H9 (cell line): ENCODE data around the gene APBA2. TPM values are rescaled to one million over a fixed set of nuclear protein-coding genes. Genes with fewer than 3 reads are reported as not detected.

ENCODE experiments used
- DNase-seq: peaks from one replicate; pipeline ENCODE4 v3.0.0-alpha.2; 2017
- H2AFZ ChIP-seq: one replicate; pipeline ENCODE4 v1.6.1; 2013; ENCODE audit warnings: mild to moderate bottlenecking, low read length, control low read depth, moderate library complexity
- H2AK5ac ChIP-seq: 2 replicates; pipeline ENCODE4 v1.6.1; 2013; ENCODE audit warnings: low read length, control low read depth, mixed read lengths; ENCODE audit not compliant: insufficient read length
- H2BK120ac ChIP-seq: one replicate; pipeline ENCODE4 v1.6.1; 2013; ENCODE audit warnings: low read depth, mild to moderate bottlenecking, low read length, control low read depth, inconsistent platforms; ENCODE audit not compliant: poor library complexity, severe bottlenecking
- H2BK12ac ChIP-seq: 2 replicates; pipeline ENCODE4 v1.6.1; 2013; ENCODE audit warnings: low read length, control low read depth, mixed read lengths, low read depth; ENCODE audit not compliant: insufficient read length
- H2BK15ac ChIP-seq: 2 replicates; pipeline ENCODE4 v1.6.1; 2013; ENCODE audit warnings: low read depth, low read length, control low read depth
- H2BK20ac ChIP-seq: one replicate; pipeline ENCODE4 v1.6.1; 2013; ENCODE audit warnings: low read depth, mild to moderate bottlenecking, low read length, control low read depth, inconsistent platforms; ENCODE audit not compliant: poor library complexity, severe bottlenecking
- H2BK5ac ChIP-seq: 2 replicates; pipeline ENCODE4 v1.6.1; 2013; ENCODE audit warnings: low read length, control low read depth, mixed read lengths; ENCODE audit not compliant: insufficient read length
- H3K14ac ChIP-seq: 2 replicates; pipeline ENCODE4 v1.6.1; 2013; ENCODE audit warnings: low read length, control low read depth; ENCODE audit not compliant: insufficient read depth
- H3K18ac ChIP-seq: 2 replicates; pipeline ENCODE4 v1.6.1; 2013; ENCODE audit warnings: low read depth, mild to moderate bottlenecking, mixed read lengths, low read length, control low read depth; ENCODE audit not compliant: insufficient read length
- H3K23ac ChIP-seq: 2 replicates; pipeline ENCODE4 v1.6.1; 2013; ENCODE audit warnings: low read length, control low read depth, mixed read lengths, low read depth; ENCODE audit not compliant: insufficient read length
- H3K23me2 ChIP-seq: 2 replicates; pipeline ENCODE4 v1.6.1; 2013; ENCODE audit warnings: low read depth, mild to moderate bottlenecking, mixed read lengths, low read length, control low read depth; ENCODE audit not compliant: insufficient read length, poor library complexity, severe bottlenecking
- H3K27ac ChIP-seq: 2 replicates; pipeline ENCODE4 v1.5.1; 2013; ENCODE audit warnings: low read length, control low read depth, mixed read lengths, low read depth; ENCODE audit not compliant: insufficient read length
- H3K27me3 ChIP-seq: 2 replicates; pipeline ENCODE4 v1.6.1; 2013; ENCODE audit warnings: low read length, control low read depth, inconsistent platforms; ENCODE audit not compliant: insufficient read depth
- H3K4ac ChIP-seq: 2 replicates; pipeline ENCODE4 v1.6.1; 2013; ENCODE audit warnings: low read depth, mild to moderate bottlenecking, control low read depth, inconsistent platforms, low read length, moderate library complexity
- H3K4me1 ChIP-seq: 2 replicates; pipeline ENCODE4 v1.6.1; 2013; ENCODE audit warnings: low read length, control low read depth, inconsistent platforms; ENCODE audit not compliant: insufficient read depth
- H3K4me2 ChIP-seq: 2 replicates; pipeline ENCODE4 v1.6.1; 2013; ENCODE audit warnings: low read length, control low read depth, mixed read lengths; ENCODE audit not compliant: insufficient read length, insufficient read depth
- H3K56ac ChIP-seq: 2 replicates; pipeline ENCODE4 v1.6.1; 2013; ENCODE audit warnings: low read depth, mild to moderate bottlenecking, mixed read lengths, low read length, control low read depth; ENCODE audit not compliant: insufficient read length
- H3K79me1 ChIP-seq: 2 replicates; pipeline ENCODE4 v1.6.1; 2013; ENCODE audit warnings: low read depth, mild to moderate bottlenecking, moderate library complexity, low read length, control low read depth, inconsistent platforms; ENCODE audit not compliant: insufficient read depth, poor library complexity, severe bottlenecking
- H3K79me2 ChIP-seq: 2 replicates; pipeline ENCODE4 v1.6.1; 2013; ENCODE audit warnings: low read length, control low read depth, inconsistent platforms; ENCODE audit not compliant: insufficient read depth
- H3K9ac ChIP-seq: 2 replicates; pipeline ENCODE4 v1.6.1; 2013; ENCODE audit warnings: low read length, control low read depth, mixed read lengths; ENCODE audit not compliant: insufficient read length; ENCODE audit errors: extremely low read depth
- H3K9me3 ChIP-seq: one replicate; pipeline ENCODE4 v1.6.1; 2013; ENCODE audit warnings: low read depth, low read length, inconsistent platforms; ENCODE audit not compliant: control insufficient read depth
- H3T11ph ChIP-seq: one replicate; pipeline ENCODE4 v1.6.1; 2013; ENCODE audit warnings: mild to moderate bottlenecking, low read length, control low read depth, inconsistent platforms
- H4K20me1 ChIP-seq: one replicate; pipeline ENCODE4 v1.6.1; 2013; ENCODE audit not compliant: control insufficient read depth, insufficient read length, insufficient read depth
- H4K5ac ChIP-seq: 2 replicates; pipeline ENCODE4 v1.6.1; 2013; ENCODE audit warnings: low read depth, mild to moderate bottlenecking, mixed read lengths, low read length, control low read depth; ENCODE audit not compliant: insufficient read length
- H4K8ac ChIP-seq: replicated peaks from 2 replicates; pipeline ENCODE4 v1.6.1; 2013; ENCODE audit warnings: low read length, control low read depth, mixed read lengths, low read depth; ENCODE audit not compliant: insufficient read length
- H4K91ac ChIP-seq: 2 replicates; pipeline ENCODE4 v1.6.1; 2013; ENCODE audit warnings: low read depth, mild to moderate bottlenecking, moderate library complexity, mixed read lengths, low read length, control low read depth; ENCODE audit not compliant: insufficient read length
- H3K27ac Mint-ChIP-seq, 3 experiments: 2 replicates in 2 of 3; 3 replicates in 1 of 3; pipeline ENCODE4 v1.8.0; 2020 to 2021; ENCODE audit warnings: mixed read lengths in 3 of 3, mild to moderate bottlenecking in 1 of 3, moderate library complexity in 1 of 3
- H3K27me3 Mint-ChIP-seq: 2 replicates; pipeline ENCODE4 v1.8.0; 2021; ENCODE audit warnings: low read depth, mild to moderate bottlenecking, moderate library complexity, mixed read lengths
- H3K36me3 Mint-ChIP-seq, 3 experiments: 2 replicates in 2 of 3; 3 replicates in 1 of 3; pipeline ENCODE4 v1.8.0; 2020 to 2021; ENCODE audit warnings: low read depth in 3 of 3, mixed read lengths in 3 of 3; ENCODE audit not compliant: insufficient read depth in 1 of 3
- H3K4me1 Mint-ChIP-seq, 2 experiments: 2 replicates each; pipeline ENCODE4 v1.8.0; 2020; ENCODE audit warnings: mixed read lengths in 2 of 2
- H3K4me3 Mint-ChIP-seq, 2 experiments: 2 replicates in 1 of 2; 3 replicates in 1 of 2; pipeline ENCODE4 v1.8.0; 2020 to 2021; ENCODE audit warnings: mild to moderate bottlenecking in 2 of 2, mixed read lengths in 2 of 2, moderate library complexity in 1 of 2
- H3K9me3 Mint-ChIP-seq, 2 experiments: 2 replicates in 1 of 2; 3 replicates in 1 of 2; pipeline ENCODE4 v1.8.0; 2020; ENCODE audit warnings: mild to moderate bottlenecking in 2 of 2, mixed read lengths in 2 of 2, moderate library complexity in 1 of 2
- WGBS: extraction: QIAGEN DNeasy Blood & Tissue Kit; methylation state at CpG from one replicate; pipeline ENCODE4 v1.1.7; 2013; ENCODE audit warnings: missing lambda C conversion rate, low lambda C conversion rate, mixed read lengths; ENCODE audit not compliant: insufficient read length; ENCODE audit errors: extremely low coverage; 5-methylcytosine and 5-hydroxymethylcytosine counted together
- total RNA-seq: library from RNA; stranded (reverse); gene quantifications from 2 replicates; pipeline ENCODE4 v1.2.1, GENCODE V29; 2021
- TF ChIP-seq, protein P1 (sequence below): fragments of 200-600 bp; sonication (generic); conservative IDR thresholded peaks from 3 replicates; pipeline ENCODE4 v1.8.0; 2021; ENCODE audit warnings: antibody characterized with exemption, mild to moderate bottlenecking

Gene APBA2
- total RNA-seq, 1 experiment from 2014 or later = 14.3 TPM

DNA sequence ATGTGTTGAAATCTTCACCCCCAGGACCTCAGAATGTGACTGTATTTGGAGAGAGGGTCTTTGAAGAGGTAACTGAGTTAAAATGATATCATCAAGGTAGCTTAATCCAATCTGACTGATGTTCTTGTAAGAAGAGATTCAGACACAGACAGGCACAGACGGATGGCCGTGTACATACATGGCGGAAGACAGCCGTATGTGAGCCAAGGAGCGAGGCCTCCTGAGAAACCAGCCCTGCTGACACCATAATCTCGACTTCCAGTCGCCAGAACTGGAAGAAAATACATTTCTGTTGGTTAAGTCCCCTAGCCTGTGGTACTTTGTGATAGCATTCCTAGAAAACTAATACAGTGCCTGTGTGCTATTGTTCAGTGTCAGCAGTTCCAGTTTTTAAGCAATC lies 73.6 kb downstream of the APBA2 start:
- no peak overlapping the region for H4K91ac ChIP-seq
- H3K79me1 ChIP-seq = no peaks in the 10 kb centered on the region
- H4K5ac ChIP-seq = no peak overlapping the region
- H2BK15ac ChIP-seq = no peak overlapping the region
- H3K18ac ChIP-seq = no peak overlapping the region
- TF ChIP-seq, protein P1, sequence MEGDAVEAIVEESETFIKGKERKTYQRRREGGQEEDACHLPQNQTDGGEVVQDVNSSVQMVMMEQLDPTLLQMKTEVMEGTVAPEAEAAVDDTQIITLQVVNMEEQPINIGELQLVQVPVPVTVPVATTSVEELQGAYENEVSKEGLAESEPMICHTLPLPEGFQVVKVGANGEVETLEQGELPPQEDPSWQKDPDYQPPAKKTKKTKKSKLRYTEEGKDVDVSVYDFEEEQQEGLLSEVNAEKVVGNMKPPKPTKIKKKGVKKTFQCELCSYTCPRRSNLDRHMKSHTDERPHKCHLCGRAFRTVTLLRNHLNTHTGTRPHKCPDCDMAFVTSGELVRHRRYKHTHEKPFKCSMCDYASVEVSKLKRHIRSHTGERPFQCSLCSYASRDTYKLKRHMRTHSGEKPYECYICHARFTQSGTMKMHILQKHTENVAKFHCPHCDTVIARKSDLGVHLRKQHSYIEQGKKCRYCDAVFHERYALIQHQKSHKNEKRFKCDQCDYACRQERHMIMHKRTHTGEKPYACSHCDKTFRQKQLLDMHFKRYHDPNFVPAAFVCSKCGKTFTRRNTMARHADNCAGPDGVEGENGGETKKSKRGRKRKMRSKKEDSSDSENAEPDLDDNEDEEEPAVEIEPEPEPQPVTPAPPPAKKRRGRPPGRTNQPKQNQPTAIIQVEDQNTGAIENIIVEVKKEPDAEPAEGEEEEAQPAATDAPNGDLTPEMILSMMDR = no peak
- no peak overlapping the region for H3K27ac Mint-ChIP-seq
- H2BK120ac ChIP-seq = no peak overlapping the region
- H3K14ac ChIP-seq = no peak overlapping the region
- H3T11ph ChIP-seq = no peak overlapping the region
- no peaks in the 10 kb centered on the region for H3K79me2 ChIP-seq
- no peak overlapping the region for H3K4ac ChIP-seq
- H2BK12ac ChIP-seq = no peak overlapping the region
- no peaks in the 10 kb centered on the region for H3K23me2 ChIP-seq
- WGBS = no CpG with 5 or more reads among the region's 7 CpGs
- H3K27me3 Mint-ChIP-seq = no peaks in the 10 kb centered on the region; the same call in 1 of the 2 replicates
- peaks cover 18 to 20% of the 10 kb centered on the region in 2 experiments for H3K4me1 Mint-ChIP-seq
- no peak for DNase-seq
- no peak overlapping the region for H3K9ac ChIP-seq
- peaks cover 4% of the 10 kb centered on the region; the same call in 1 of the 2 replicates for H3K4me1 ChIP-seq
- no peak overlapping the region for H3K27ac ChIP-seq
- H4K8ac ChIP-seq = no peak overlapping the region
- no peak overlapping the region for H2BK20ac ChIP-seq
- no peak overlapping the region for H3K4me3 Mint-ChIP-seq
- no peaks in the 10 kb centered on the region; a peak in 2 of 7 replicates for H3K36me3 Mint-ChIP-seq
- no peak overlapping the region for H2AK5ac ChIP-seq
- no peak overlapping the region for H3K23ac ChIP-seq
- H4K20me1 ChIP-seq = no peaks in the 10 kb centered on the region
- no peak overlapping the region for H3K56ac ChIP-seq
- H2AFZ ChIP-seq = no peak overlapping the region
- H3K4me2 ChIP-seq = no peak overlapping the region
- H3K9me3 ChIP-seq = no peaks in the 10 kb centered on the region
- H2BK5ac ChIP-seq = no peak overlapping the region
- no peaks in the 10 kb centered on the region for H3K9me3 Mint-ChIP-seq
- H3K27me3 ChIP-seq = no peaks in the 10 kb centered on the region
